Measurements from ENCODE around the gene XRCC3. TPM values are rescaled to one million over a fixed set of nuclear protein-coding genes. Genes with fewer than 3 reads are reported as not detected.
A peak's percentile ranks its signal among the peaks of the same experiment; 100 is the strongest.

Gene XRCC3
- total and polyA plus RNA-seq, 2 donors (not counting 3 experiments of a cell fraction or from before 2014, with no cell fraction given), result 13.6 to 27.2 TPM

GRCh38 chr14:103739793-103740501, 24.7 kb upstream of the XRCC3 start:
- H4K20me1 ChIP-seq (replicated peaks; ENCODE audit: control insufficient read depth, extremely low read depth, insufficient read depth, low read length), result no peaks in the 10 kb centered on the region
- BruUV-seq (replicated peaks), result TSS peak; percentile 41
- ChIA-PET POLR2A (no interaction called here), CTCF (no interaction called here)
- dilution Hi-C loops (cut with MboI; ENCODE audit: extremely low pct_ligation_motif_present, low sequenced_read_pairs) (no loop called here), intact Hi-C loops (cut with micrococcal nuclease) (no loop called here)
- H3K9ac ChIP-seq (replicated peaks; ENCODE audit: extremely low read depth, insufficient read depth, low read length), result no peak overlapping the region
- H3K27ac ChIP-seq (ENCODE audit: insufficient read depth, low read depth, low read length), result no peak overlapping the region
- H2AFZ ChIP-seq (ENCODE audit: low read depth, low read length), result no peak overlapping the region
- no peak for DNase-seq (ENCODE audit: low read depth, low spot score)
- FAIRE-seq, result no peak
- no peaks in the 10 kb centered on the region for H3K79me2 ChIP-seq (ENCODE audit: control insufficient read depth, insufficient read depth, low read length)
- TF ChIP-seq, protein P1, sequence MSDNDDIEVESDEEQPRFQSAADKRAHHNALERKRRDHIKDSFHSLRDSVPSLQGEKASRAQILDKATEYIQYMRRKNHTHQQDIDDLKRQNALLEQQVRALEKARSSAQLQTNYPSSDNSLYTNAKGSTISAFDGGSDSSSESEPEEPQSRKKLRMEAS (IDR thresholded peaks at IDR 0.05; ENCODE audit: insufficient read depth, insufficient read length), result no peak
- TF ChIP-seq JUN (IDR thresholded peaks at IDR 0.05; ENCODE audit: borderline replicate concordance, insufficient read depth, insufficient read length, low read depth) (no peak), EZH2 (IDR thresholded peaks at IDR 0.05; ENCODE audit: borderline replicate concordance, low read depth, low read length, severe bottlenecking) (no peak), POLR2A (IDR thresholded peaks at IDR 0.05; ENCODE audit: low read depth, low read length) (no peak), GATA2 (IDR thresholded peaks at IDR 0.05; ENCODE audit: insufficient read depth, insufficient read length, low read depth, low read length) (no peak), FOS (IDR thresholded peaks at IDR 0.05; ENCODE audit: borderline replicate concordance, insufficient read depth, low read length) (no peak), CTCF (IDR thresholded peaks at IDR 0.05; ENCODE audit: extremely low read depth in 1 of 2, insufficient read depth in 1 of 2, low read depth in 1 of 2, low read length in 2 of 2) (no peak)
- peaks cover 14% of the 10 kb centered on the region for H3K4me1 ChIP-seq (ENCODE audit: control insufficient read depth, extremely low read depth, insufficient read depth, low read length)
- no peaks in the 10 kb centered on the region for H3K9me1 ChIP-seq (replicated peaks; ENCODE audit: control insufficient read depth, extremely low read depth, insufficient read depth, low read length)
- peaks cover 0 to 27% of the 10 kb centered on the region in 2 experiments for H3K36me3 ChIP-seq (ENCODE audit: control insufficient read depth in 2 of 2, extremely low read depth in 1 of 2, insufficient read depth in 2 of 2, low read length in 2 of 2)
- H3K4me2 ChIP-seq (ENCODE audit: insufficient read depth, low read length), result no peak overlapping the region
- H3K4me3 ChIP-seq (replicated peaks in 1 of 3; ENCODE audit: insufficient read depth in 1 of 3, low read depth in 1 of 3, low read length in 3 of 3), result no peak overlapping the region
- H3K27me3 ChIP-seq (ENCODE audit: control insufficient read depth in 2 of 2, insufficient read depth in 2 of 2, low read length in 2 of 2), result no peaks in the 10 kb centered on the region
- H3K9me3 ChIP-seq (replicated peaks; ENCODE audit: control insufficient read depth, insufficient read depth, low read length), result no peaks in the 10 kb centered on the region

Measured in endothelial cell of umbilical vein (primary cell).